HG02852 (cell line): ENCODE results near the gene RAP2C.

ENCODE experiments used
- ATAC-seq: cut with Tn5 transposase; IDR thresholded peaks from one replicate; pipeline ENCODE4 v1.9.1; 2021; ENCODE audit warnings: mild to moderate bottlenecking, moderate library complexity; ENCODE audit not compliant: unreplicated experiment

RAP2C gene

GRCh38 chrX:132219343-132219768 is at the start of gene RAP2C:
TSS of gene RAP2C (minus strand) at chrX:132219447. CDS start at chrX:132217268, 2,179 bp downstream.
- ATAC-seq, result peak; percentile 63

DNA sequence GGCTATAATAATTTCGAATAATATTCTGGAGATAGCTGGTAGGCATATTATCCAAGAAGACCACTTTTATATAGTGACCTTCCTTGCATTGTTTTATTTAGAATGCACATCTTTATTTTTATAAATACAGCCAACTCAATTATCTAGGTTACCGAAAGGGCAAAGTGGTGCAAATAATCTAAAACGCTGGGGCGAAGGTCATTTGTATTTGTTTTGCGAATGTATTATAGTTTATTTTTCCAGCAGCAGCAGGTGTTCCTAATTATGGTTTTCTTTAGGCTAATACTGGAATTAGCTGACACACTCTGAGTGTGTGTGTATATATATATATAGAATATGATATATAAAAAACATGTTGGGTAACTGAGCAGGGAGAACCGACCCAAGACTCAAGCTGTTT is 48.1 kb upstream of the RAP2C start:
- ATAC-seq, result no peak

DNA sequence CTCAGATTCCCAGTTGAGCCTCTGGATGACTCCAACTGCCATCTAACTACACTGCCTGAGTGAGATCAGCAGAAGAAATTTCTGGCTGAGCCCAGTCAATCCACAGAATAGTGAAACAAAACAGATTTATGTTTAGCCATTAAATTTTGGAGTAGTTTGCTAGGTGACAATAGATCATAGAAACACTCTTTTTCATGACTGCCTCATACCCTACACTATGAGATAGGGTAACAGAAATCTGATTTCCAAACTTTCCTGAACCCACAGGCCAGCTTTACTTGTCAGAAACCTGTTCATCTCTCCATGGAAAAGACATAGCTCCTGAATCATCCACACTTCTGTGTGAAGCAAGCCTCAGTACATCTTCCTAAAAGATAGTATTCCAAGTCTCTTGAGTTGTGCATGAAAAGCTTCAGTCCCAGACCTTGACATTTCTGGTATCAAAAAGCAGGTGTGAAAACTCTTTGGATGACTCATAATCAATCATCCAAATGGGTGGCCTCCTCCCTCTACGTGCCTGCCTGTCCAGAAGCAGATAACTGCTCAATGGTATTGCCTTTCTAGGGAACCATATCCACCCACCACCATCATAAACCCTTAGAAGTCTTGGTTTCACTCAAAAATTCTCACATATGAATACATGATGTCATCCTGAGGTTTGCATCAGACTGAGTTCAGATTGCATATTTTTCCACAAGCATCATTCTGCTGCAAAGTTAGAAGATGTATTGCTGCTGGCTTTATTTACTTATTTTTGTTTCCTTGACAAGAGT is 47.5 kb upstream of the RAP2C start:
- peak; percentile 79 for ATAC-seq

GRCh38 chrX:132263127-132263526 is 43.9 kb upstream of the RAP2C start:
- no peak for ATAC-seq

DNA sequence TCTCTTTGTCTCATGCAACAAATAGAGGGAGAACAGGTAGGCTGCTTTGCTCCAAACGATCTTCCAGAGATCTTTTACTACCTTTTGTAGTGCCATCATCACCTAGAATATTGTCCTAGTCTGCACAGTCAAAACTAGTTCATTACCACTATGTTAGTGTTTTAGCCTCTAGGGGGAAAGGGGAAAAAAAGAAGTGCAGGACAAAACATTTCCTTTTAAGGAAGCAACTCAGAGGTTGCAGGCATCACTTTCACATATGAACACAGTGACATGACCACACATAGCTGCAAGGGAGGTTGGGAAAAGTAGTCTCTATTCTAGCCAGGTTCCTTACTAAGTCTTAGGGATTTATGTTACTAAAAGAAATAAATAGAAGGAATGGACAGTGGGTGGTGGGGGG is 39.3 kb upstream of the RAP2C start:
- no peak for ATAC-seq

DNA sequence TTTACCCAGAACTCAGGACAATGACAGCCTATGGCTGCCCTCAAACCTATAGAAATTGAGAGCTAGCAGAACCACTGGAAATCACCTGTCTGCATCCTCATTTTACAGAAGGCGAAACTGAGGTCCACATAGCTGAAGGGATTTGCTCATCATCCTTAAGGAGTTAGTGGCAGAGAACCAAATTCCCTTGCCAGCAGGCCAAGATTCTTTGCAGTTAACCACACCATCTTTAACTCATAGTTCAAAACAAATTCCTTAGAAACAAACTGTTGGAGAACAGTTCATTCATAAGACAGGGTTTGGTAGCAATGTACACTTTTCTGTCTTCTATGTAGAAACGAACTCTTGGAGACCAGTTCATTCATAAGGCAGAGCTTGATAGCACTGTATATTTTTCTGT is 37.9 kb upstream of the RAP2C start:
- ATAC-seq, result no peak

- ATAC-seq, result no peak
These were observed 16.9 kb upstream of the RAP2C start for GRCh38 chrX:132236121-132236520.

GRCh38 chrX:132235488-132235887 is 16.2 kb upstream of the RAP2C start:
- ATAC-seq, result no peak

- ATAC-seq, result no peak
These were observed 12.3 kb upstream of the RAP2C start for GRCh38 chrX:132231587-132231986.

- ATAC-seq, result no peak
These were observed 8.3 kb upstream of the RAP2C start for GRCh38 chrX:132227383-132228112.

GRCh38 chrX:132226169-132226568 is 6.9 kb upstream of the RAP2C start:
- ATAC-seq, result no peak

DNA sequence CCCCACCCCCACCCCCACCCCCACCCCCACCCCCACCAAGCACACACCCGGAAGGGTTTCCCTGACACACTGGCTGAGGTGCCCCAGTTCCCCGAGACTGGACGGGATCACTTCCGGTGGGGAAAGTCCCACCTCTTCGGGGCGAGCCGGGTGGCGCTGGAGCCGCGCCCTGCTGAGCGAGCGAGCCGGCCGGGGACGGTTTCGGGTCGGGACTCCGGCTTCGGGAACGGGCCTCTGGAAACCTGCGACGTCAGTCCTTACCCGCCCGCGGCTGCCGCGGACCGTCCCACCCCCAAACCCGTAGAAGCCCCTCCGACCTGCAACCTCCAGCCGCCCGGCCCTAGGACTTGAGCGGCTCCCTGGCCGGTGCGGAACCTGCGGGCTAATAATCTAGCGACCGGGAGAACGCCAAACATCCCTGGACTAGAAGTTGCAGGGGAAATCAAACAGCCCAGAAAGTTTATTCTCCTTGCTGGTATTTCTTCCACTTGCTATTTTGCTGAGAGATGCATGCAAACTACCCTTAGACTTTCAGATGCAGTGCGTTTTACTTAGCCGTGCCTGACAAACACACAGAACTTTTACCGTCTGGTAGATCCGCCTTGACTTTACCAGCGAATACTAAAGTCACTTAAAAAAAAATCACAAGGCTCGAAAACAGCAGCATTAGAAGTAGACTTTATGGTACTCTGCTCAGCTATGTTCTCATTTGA is 991 bp downstream of the RAP2C start:
- peak; percentile 50 for ATAC-seq

DNA sequence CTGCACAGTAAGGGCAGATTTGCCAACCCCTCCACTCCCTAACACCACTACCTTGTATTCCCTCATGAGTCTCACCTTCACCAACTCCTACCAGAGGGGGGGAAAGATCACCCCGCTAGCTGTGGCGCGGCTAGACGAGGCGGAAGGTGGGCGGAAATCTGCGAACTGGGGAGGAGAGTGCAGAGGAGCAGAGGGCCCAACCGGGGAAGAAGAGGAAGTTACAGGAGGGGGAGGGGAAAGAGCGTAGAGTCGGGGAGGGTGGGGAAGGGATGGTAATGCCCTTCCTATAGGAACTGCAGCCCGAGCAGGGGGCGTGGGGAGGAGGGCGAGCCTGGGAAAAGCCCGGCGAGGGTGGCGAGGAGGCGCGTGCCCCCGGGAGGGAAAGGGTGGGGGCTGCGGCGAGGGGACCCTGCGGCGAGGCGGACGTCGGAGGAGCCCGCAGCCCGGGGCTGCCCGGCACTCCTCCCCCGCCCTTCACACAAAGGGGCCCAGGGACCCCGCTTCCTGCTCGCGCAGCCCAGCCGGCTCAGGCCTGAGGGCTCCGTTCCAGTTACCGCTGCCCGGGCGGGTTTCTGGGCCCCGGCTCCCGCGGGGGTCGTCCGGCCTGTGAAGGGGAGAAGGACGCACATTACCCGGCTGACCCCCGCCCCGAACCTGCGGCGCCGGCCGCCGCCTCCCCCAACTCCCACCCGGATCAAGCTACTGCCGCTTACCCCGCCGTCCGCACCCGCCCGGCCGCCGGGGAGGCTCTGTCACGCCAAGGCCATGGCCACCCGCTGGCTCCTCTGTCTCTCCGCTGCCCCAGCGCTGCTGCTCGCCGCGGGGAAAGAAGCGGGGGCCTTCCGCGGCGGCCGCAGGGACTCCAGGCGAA is 1.8 kb downstream of the RAP2C start:
- peak; percentile 59 for ATAC-seq

GRCh38 chrX:132216806-132217202 is 2.4 kb downstream of the RAP2C start:
- ATAC-seq, result peak; percentile 19

DNA sequence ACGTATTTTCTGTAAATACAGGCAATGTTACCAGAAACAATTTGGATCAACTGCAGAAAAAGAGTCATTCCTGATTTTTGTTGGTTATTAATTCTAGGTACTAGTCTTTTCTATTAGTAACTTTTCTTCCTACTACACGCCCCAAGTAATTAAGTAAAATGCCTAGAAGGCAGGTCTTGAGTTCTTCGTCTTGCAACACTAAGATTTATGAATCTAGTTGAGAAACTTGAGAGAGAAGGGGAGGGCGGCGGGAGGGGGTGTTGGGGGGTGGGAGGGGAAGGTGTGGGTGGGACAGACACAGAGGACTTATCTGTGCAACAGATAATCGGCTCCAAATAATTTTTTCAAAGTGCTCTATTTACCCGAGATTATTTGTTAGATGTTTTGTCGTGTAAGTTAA is 3.0 kb downstream of the RAP2C start:
- ATAC-seq, result no peak

DNA sequence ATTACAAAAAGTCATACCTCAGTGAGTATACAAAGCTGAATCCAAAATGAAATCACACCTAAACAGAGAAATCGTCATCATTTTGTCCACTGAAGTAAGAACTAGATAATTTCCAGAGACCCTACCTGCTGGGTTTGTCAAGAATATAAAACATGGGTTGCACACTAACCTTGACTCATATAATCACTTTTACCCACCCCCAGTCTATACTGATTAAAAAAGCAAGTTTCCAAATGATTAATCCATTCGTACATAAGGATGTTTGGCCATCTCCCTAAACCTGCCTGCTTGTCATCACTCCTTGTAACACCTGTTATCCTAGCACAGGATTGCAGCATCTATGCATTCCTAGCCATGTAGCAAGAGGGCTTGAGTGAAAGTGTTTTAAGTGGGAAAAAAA is 4.7 kb downstream of the RAP2C start:
- no peak for ATAC-seq

GRCh38 chrX:132209527-132209926 is 9.7 kb downstream of the RAP2C start:
- ATAC-seq, result no peak

DNA sequence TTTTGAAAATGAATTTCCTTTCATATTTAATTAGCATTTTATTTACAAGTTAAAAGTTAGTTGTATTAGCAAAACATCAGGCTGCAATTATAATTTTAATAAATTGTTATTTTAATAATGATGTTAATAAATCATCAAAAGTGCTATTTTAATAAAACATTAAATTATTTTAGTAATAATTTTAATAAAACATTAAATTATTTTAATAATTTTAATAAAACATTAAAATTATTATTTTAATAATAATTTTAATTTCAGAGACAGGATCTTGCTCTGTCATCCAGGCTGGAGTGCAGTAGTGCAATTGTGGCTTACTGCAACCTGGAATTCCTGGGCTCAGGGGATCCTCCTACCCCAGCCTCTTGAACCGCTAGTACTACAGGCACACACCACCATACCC is 10.8 kb downstream of the RAP2C start:
- no peak for ATAC-seq

DNA sequence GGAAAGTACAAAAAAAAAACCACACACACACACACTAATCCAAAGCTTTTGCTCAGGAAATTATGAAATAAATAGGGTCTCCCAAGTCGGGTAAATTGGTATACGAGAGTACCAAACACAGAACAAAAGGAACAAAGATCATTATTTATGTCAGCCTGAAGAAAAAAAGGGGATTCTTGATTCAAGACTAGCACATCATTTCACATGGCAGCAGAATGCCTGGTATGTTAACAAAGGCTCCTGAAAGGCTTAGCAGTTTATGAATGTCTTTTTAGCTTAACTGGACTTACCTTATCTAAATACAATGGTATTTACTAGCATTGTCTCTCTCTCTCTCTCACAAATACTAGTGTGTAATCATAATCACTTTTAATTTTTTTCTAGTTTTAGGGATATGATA is 11.3 kb downstream of the RAP2C start:
- no peak for ATAC-seq

- no peak for ATAC-seq
These were observed 13.0 kb downstream of the RAP2C start for GRCh38 chrX:132206259-132206658.

- ATAC-seq, result no peak
These were observed 14.6 kb downstream of the RAP2C start for GRCh38 chrX:132204629-132205028.
